Measurements from ENCODE around the gene PPM1E.
A peak's percentile ranks its signal among the peaks of the same experiment; 100 is the strongest.
"Not testable (repeated sequence)": the region's sequence is repeated elsewhere in the genome, so short reads cannot be mapped to it uniquely, and the experiment has no call there.

The PPM1E gene

GRCh38 chr17:58850106-58850505 lies 94.5 kb downstream of the PPM1E start:
- DNase-seq = not testable (repeated sequence)

GRCh38 chr17:58865301-58865700 lies 109.6 kb downstream of the PPM1E start:
- DNase-seq = no peak

GRCh38 chr17:58870747-58871146 lies 115.1 kb downstream of the PPM1E start:
- DNase-seq = no peak

- DNase-seq = no peak
Observed at GRCh38 chr17:58873926-58874325, 118.3 kb downstream of the PPM1E start.

- DNase-seq = peak in 1 of 5 donors; percentile 4
Observed at GRCh38 chr17:58875261-58875660, 119.6 kb downstream of the PPM1E start.

- DNase-seq = no peak
Observed at GRCh38 chr17:58884161-58884560, 128.5 kb downstream of the PPM1E start.

- DNase-seq = no peak
Observed at GRCh38 chr17:58886514-58886913, 130.9 kb downstream of the PPM1E start.

- no peak for DNase-seq
Observed at GRCh38 chr17:58889928-58890327, 134.3 kb downstream of the PPM1E start.

GRCh38 chr17:58899191-58899590 lies 143.5 kb downstream of the PPM1E start:
- no peak for DNase-seq

- DNase-seq = no peak
Observed at GRCh38 chr17:58902322-58902721, 146.7 kb downstream of the PPM1E start.

GRCh38 chr17:58911741-58912343 lies 156.2 kb downstream of the PPM1E start:
- DNase-seq = no peak

- no peak for DNase-seq
Observed at GRCh38 chr17:58913552-58913951, 157.9 kb downstream of the PPM1E start.

- DNase-seq = no peak
Observed at GRCh38 chr17:58913971-58914769, 158.5 kb downstream of the PPM1E start.

- no peak for DNase-seq
Observed at GRCh38 chr17:58917228-58917627, 161.6 kb downstream of the PPM1E start.

GRCh38 chr17:58918072-58918471 lies 162.4 kb downstream of the PPM1E start:
- DNase-seq = no peak

GRCh38 chr17:58918884-58919283 lies 163.2 kb downstream of the PPM1E start:
- no peak for DNase-seq

- DNase-seq = peak in 1 of 5 donors; percentile 1
Observed at GRCh38 chr17:58920773-58921172, 165.1 kb downstream of the PPM1E start.

- DNase-seq = no peak
Observed at GRCh38 chr17:58932956-58933355, 177.3 kb downstream of the PPM1E start.

- DNase-seq = no peak
Observed at GRCh38 chr17:58936295-58936694, 180.6 kb downstream of the PPM1E start.

GRCh38 chr17:58944166-58944565 lies 188.5 kb downstream of the PPM1E start:
- DNase-seq = no peak

- no peak for DNase-seq
Observed at GRCh38 chr17:58947411-58947810, 191.8 kb downstream of the PPM1E start.

- DNase-seq = no peak
Observed at GRCh38 chr17:58947824-58948223, 192.2 kb downstream of the PPM1E start.

GRCh38 chr17:58954358-58954757 lies 198.7 kb downstream of the PPM1E start:
- DNase-seq = not testable (repeated sequence)

GRCh38 chr17:58956997-58957724 lies 201.5 kb downstream of the PPM1E start:
- no peak for DNase-seq

All from T-helper 1 cell (primary cell).